Coronary artery (tissue), 2 donors: ENCODE measurements around the gene VSTM2B.
A peak's percentile ranks its signal among the peaks of the same experiment; 100 is the strongest.

Experiments used
- DNase-seq: peaks from one replicate; pipeline ENCODE4 v3.0.0-alpha.2; 2017; ENCODE audit warnings: low spot score
- H3K27ac ChIP-seq, 2 donors: fragments of 200-600 bp; sonication (generic); one replicate each; pipeline ENCODE4 v1.5.1; 2016 to 2019
- H3K4me3 ChIP-seq: fragments of 200-600 bp; sonication (generic); 2 replicates; pipeline ENCODE4 v1.5.1; 2016; ENCODE audit warnings: mild to moderate bottlenecking, moderate library complexity
- CTCF ChIP-seq: fragments of 200-600 bp; sonication (generic); IDR thresholded peaks from one replicate; pipeline ENCODE4 v1.5.1; 2019; ENCODE audit warnings: antibody characterized with exemption

The VSTM2B gene

GRCh38 chr19:29576761-29577648, 51.2 kb downstream of the VSTM2B start:
- Histone ChIP-seq H3K4me3 (no peak overlapping the region), H3K27ac (no peak overlapping the region)
- DNase-seq, result peak; percentile 54
- no peak for TF ChIP-seq CTCF

- no peak overlapping the region for H3K27ac ChIP-seq
- DNase-seq, result peak; percentile 31
- TF ChIP-seq CTCF, result no peak
- H3K4me3 ChIP-seq, result no peak overlapping the region
Measured at GRCh38 chr19:29577649-29577963, 51.8 kb downstream of the VSTM2B start.

- no peak for TF ChIP-seq CTCF
- no peak for DNase-seq
- Histone ChIP-seq H3K27ac (no peak overlapping the region), H3K4me3 (no peak overlapping the region)
Measured at GRCh38 chr19:29578349-29578748, 52.6 kb downstream of the VSTM2B start.

- peak; percentile 56 for DNase-seq
- Histone ChIP-seq H3K27ac (no peak overlapping the region), H3K4me3 (no peak overlapping the region)
- no peak for TF ChIP-seq CTCF
Measured at GRCh38 chr19:29579308-29579910, 53.6 kb downstream of the VSTM2B start.

- no peak for TF ChIP-seq CTCF
- peak; percentile 24 for DNase-seq
- no peak overlapping the region for H3K27ac ChIP-seq
- no peak overlapping the region for H3K4me3 ChIP-seq
Measured at GRCh38 chr19:29581398-29581797, 55.6 kb downstream of the VSTM2B start.

GRCh38 chr19:29583196-29583999, 57.6 kb downstream of the VSTM2B start:
- Histone ChIP-seq H3K4me3 (no peak overlapping the region), H3K27ac (no peak overlapping the region)
- DNase-seq, result peak; percentile 26
- no peak for TF ChIP-seq CTCF
